ENCODE measurements around the gene LURAP1L.

LURAP1L gene

DNA sequence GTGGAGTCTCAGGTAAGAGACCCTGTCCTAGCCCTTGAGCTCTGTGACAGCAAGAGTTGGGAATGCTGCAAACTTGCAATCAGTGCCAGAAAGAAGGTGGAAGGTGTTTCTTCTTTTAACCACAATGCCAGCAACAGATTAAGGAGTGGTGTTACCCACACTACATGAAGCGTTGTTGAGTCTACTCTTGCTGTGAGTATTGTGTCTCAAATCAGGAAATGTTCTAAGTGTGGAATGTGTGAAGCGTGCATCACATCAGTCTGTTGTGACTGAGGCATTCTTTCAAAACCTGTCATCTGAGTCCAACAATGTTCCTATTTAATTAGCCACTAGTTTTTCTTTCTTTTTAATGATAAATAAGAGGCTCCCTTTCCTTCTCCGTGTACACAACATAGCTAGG is 2.9 kb upstream of the LURAP1L start:
- Histone ChIP-seq H3K9me2 (ENCODE audit: low read depth, low read length) (no peaks in the 10 kb centered on the region), H3K79me2 (ENCODE audit: insufficient read depth, low read length) (no peaks in the 10 kb centered on the region), H3K4me3 (ENCODE audit: low read depth, low read length, poor library complexity, severe bottlenecking) (no peak overlapping the region), H3K9me3 (ENCODE audit: low read length) (no peaks in the 10 kb centered on the region), H3K27me3 (ENCODE audit: insufficient read depth, low read length) (no peaks in the 10 kb centered on the region), H3K9ac (ENCODE audit: low read length) (no peak overlapping the region), H3F3A (ENCODE audit: insufficient read depth, low read length) (no peaks in the 10 kb centered on the region), H3K27ac (ENCODE audit: low read depth, low read length, poor library complexity, severe bottlenecking) (no peak overlapping the region), H3K4me1 (ENCODE audit: insufficient read depth, low read length, severe bottlenecking) (no peaks in the 10 kb centered on the region), H3K36me3 (ENCODE audit: insufficient read depth, low read length) (no peaks in the 10 kb centered on the region), H3K4me2 (ENCODE audit: low read length) (no peak overlapping the region), H4K20me1 (ENCODE audit: insufficient read depth, low read length) (no peaks in the 10 kb centered on the region), H2AFZ (ENCODE audit: low read length) (no peak overlapping the region)
- no peak for TF ChIP-seq CTCF (IDR thresholded peaks at IDR 0.05; ENCODE audit: low read length)
- TF ChIP-seq EZH2 (IDR thresholded peaks at IDR 0.05; ENCODE audit: borderline replicate concordance, low read length), result no peak

DNA sequence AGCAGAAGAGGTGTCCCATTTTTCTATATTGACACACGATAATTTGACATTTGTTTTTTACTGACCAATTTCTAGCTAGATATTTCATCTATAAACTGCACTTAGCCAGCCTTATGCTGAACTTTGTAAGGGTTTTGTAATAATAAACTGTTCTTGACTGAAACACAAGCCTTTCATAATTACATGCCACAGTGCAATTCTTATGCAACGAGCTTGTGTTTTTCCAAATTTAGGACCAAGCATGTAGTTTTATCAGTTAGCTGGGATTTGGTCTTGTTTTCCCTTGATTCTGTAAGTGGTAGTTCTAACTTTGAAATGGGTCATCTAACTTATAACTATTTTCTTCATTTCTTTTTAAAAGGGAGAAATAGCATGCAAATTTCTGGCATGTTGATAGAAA is 1.3 kb upstream of the LURAP1L start:
- Histone ChIP-seq H3K9ac (ENCODE audit: low read length) (no peak overlapping the region), H3F3A (ENCODE audit: insufficient read depth, low read length) (no peaks in the 10 kb centered on the region), H3K79me2 (ENCODE audit: insufficient read depth, low read length) (no peaks in the 10 kb centered on the region), H3K9me3 (ENCODE audit: low read length) (no peaks in the 10 kb centered on the region), H3K4me2 (ENCODE audit: low read length) (no peak overlapping the region), H3K9me2 (ENCODE audit: low read depth, low read length) (no peaks in the 10 kb centered on the region), H2AFZ (ENCODE audit: low read length) (no peak overlapping the region), H3K4me1 (ENCODE audit: insufficient read depth, low read length, severe bottlenecking) (no peaks in the 10 kb centered on the region), H3K36me3 (ENCODE audit: insufficient read depth, low read length) (no peaks in the 10 kb centered on the region), H3K4me3 (ENCODE audit: low read depth, low read length, poor library complexity, severe bottlenecking) (no peak overlapping the region), H4K20me1 (ENCODE audit: insufficient read depth, low read length) (no peaks in the 10 kb centered on the region), H3K27me3 (ENCODE audit: insufficient read depth, low read length) (no peaks in the 10 kb centered on the region), H3K27ac (ENCODE audit: low read depth, low read length, poor library complexity, severe bottlenecking) (no peak overlapping the region)
- no peak for TF ChIP-seq EZH2 (IDR thresholded peaks at IDR 0.05; ENCODE audit: borderline replicate concordance, low read length)
- no peak for TF ChIP-seq CTCF (IDR thresholded peaks at IDR 0.05; ENCODE audit: low read length)

- H3F3A ChIP-seq (ENCODE audit: insufficient read depth, low read length), result no peaks in the 10 kb centered on the region
- TF ChIP-seq EZH2 (IDR thresholded peaks at IDR 0.05; ENCODE audit: borderline replicate concordance, low read length) (no peak), CTCF (IDR thresholded peaks at IDR 0.05; ENCODE audit: low read length) (no peak)
- H3K9me2 ChIP-seq (ENCODE audit: low read depth, low read length), result no peaks in the 10 kb centered on the region
- H2AFZ ChIP-seq (ENCODE audit: low read length), result no peak overlapping the region
- no peaks in the 10 kb centered on the region for H3K4me1 ChIP-seq (ENCODE audit: insufficient read depth, low read length, severe bottlenecking)
- H3K9me3 ChIP-seq (ENCODE audit: low read length), result no peaks in the 10 kb centered on the region
- no peak overlapping the region for H3K4me2 ChIP-seq (ENCODE audit: low read length)
- H3K79me2 ChIP-seq (ENCODE audit: insufficient read depth, low read length), result no peaks in the 10 kb centered on the region
- H3K4me3 ChIP-seq (ENCODE audit: low read depth, low read length, poor library complexity, severe bottlenecking), result no peak overlapping the region
- no peaks in the 10 kb centered on the region for H3K36me3 ChIP-seq (ENCODE audit: insufficient read depth, low read length)
- H3K27ac ChIP-seq (ENCODE audit: low read depth, low read length, poor library complexity, severe bottlenecking), result no peak overlapping the region
- H4K20me1 ChIP-seq (ENCODE audit: insufficient read depth, low read length), result no peaks in the 10 kb centered on the region
- no peaks in the 10 kb centered on the region for H3K27me3 ChIP-seq (ENCODE audit: insufficient read depth, low read length)
- H3K9ac ChIP-seq (ENCODE audit: low read length), result no peak overlapping the region
Observed at GRCh38 chr9:12775679-12776512, 1.1 kb downstream of the LURAP1L start.

Measured in OCI-LY1 (cell line).